GM19452 (cell line): ENCODE measurements around the gene RNF207.

Experiments
- ATAC-seq: cut with Tn5 transposase; IDR thresholded peaks from one replicate; pipeline ENCODE4 v1.9.1; 2021; ENCODE audit not compliant: unreplicated experiment

Gene RNF207

DNA sequence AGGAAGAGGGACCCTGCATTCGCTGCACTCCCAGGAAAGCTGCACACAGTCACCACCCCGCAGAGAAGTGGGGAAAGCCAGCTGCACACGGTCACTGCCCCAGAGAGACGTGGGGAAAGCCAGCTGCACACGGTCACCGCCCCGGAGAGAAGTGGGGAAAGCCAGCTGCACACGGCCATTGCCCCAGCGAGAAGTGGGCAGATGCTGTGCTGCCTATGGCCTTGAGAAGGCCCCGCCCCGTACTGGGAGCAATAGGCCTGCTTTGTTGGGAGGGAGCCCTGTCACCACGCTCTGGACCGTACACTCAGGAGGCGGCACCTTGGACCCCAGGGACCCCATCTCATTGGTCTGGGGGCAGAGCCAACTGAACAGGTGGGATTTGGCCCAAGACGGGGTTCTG, 59.2 kb downstream of the RNF207 start:
- ATAC-seq = no peak

DNA sequence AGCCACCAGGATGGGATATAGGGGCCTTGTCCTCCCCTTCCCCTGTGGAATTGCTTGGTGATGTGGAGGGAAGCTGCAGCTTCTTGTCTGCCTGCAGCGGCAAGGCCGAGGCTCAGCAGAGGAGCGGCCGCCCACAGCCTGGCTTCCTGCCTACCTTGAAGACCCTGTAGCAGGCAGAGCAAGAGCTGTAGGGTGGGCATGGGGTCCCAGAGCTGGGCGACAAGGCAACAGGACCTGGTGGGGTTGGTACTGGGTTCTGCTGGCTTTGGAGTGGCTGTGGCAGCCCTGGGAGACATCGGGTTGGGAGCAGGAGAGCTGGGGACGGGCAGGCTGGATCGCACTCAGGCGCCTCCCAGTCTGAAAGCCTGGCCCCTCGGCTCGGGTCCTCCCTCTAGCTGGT, 60.7 kb downstream of the RNF207 start:
- no peak for ATAC-seq

DNA sequence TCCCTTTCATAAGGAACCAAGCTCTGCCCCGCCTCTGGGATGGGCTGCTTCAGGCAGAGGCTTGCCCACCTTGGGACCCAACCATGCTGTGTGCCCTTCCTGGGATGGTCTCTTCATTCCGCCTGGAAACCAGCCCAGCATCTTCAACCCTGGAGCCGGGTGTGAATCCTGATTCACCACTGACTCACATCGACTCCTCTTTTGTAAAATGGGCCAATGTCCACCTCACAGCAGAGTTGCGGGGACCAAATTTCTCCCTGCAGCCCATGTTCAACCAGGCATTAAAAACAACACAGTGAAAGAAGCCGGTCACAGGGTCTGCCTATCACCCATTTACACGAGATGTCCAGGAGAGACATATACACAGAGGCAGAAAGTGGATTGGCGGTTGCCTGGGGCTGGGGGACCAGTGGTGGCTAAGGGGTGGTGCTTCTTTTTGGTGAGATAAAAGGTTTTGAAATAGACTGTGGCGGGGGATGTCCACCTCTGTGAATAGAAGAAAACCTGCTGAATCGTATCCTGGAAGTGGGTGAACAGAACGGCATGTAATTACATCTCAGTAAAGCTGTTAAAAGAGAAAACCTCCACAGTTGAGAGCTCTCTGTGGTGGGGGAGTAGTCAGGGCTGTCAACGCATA, 61.9 kb downstream of the RNF207 start:
- no peak for ATAC-seq

DNA sequence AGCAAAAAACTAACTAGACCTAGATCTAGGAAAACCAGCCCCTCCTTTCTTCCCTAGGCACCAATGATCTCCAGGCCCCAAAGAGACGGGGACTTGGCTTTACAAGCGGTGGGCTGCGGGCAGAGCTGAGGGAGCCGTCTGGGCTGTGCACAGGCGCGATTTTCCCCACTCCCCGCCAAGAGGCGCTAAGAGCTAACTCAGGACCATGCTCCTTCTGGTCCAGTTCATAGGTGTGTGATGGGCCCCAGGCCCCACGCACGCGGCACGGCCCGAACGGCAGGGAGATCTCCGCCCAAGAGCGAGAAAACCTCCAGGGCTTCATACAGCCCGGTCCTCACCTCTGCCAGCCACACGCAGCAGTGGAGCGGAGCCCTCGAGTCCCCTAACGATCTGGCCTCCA, 62.5 kb downstream of the RNF207 start:
- no peak for ATAC-seq

DNA sequence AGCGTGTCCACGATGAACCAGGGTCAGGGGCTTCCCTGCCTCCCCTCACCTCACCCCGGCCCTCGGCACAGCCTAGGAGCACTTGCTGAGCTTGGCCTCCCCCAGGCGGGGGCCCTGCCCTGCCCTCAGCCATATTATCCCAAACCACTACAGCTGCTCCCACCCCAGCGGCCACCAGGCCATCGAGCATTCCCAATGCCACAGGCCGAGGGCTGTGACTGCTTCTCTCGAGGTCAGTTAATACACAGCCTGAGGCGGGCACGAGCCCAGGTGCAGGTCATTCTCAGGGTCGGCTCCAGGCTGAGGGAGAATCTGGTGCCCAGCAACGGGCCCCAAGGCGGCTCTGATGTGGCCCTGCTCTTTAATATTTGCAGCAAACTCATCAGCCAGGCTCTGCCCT, 63.4 kb downstream of the RNF207 start:
- no peak for ATAC-seq

DNA sequence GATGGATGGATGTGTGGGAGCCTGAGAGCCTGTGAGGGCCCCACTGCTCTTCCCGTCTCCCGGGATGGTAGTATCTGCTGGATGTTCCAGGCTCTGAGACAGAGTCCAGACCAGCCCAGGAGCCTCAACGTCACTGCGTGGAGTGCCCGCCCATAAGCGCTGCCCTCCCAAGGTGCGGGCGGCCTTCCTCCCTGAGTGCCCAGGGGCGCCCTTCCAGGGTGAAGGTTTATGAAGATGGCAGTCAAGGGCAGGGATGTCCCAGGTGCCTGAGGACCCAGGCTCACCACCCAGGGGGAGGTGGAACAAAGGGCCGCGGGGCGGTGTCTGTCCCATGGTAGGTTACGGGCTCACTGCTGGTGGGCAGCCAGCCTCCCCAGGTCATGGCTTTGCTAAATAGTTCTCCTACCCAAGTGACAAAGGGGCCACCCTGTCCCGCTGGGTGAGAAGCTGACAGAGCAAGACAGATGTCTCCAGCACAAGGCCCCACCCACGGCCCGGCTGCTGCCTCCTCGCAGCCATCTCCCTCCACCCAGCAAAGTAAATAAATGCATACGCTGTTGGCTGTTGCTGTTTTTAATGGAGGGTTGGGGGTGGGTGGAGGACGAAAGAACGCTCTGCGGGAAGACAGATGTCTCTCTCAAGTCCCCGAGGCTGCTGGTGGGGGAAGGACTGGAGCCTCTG, 63.9 kb downstream of the RNF207 start:
- ATAC-seq = no peak

DNA sequence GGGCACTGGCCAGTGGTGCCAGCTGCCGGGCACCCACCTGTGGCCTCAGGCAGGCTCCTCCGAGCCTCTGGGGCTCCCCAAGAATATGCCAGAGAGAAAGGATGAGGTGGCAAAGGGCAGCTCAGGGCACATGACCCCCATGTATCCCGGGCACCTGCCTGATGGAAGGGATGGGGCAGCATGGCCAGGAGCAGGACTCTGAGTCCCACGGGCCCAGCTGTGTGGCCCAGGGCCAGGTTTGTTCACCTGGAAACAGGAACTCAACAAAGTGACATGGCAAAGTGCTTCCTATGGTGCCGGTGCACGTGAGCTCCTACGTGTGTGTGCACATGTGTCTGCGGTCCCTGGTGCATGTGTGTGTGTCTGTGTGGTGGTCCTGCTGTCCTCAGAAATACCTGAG, 64.5 kb downstream of the RNF207 start:
- no peak for ATAC-seq
